ENCODE results near the gene COG5. TPM values are rescaled to one million over a fixed set of nuclear protein-coding genes. Genes with fewer than 3 reads are reported as not detected.

The COG5 gene
- total and polyA plus RNA-seq, 4 donors: 4.1 to 27.1 (median 8.4) TPM

- TF ChIP-seq CTCF (IDR thresholded peaks at IDR 0.05; ENCODE audit: low read depth, low read length, missing input control) (no peak), HNF4A (conservative IDR thresholded peaks at IDR 0.05) (no peak), FOXA1 (IDR thresholded peaks at IDR 0.05) (no peak)
Measured at GRCh38 chr7:107255602-107256001, 308.1 kb downstream of the COG5 start (continued).

- H3K36me3 ChIP-seq (ENCODE audit: control insufficient read depth in 4 of 4, insufficient read depth in 3 of 4, low read depth in 1 of 4, low read length in 3 of 4): peaks cover 0 to 3% (median 0%) of the 10 kb centered on the region in 4 donors
- TF ChIP-seq FOXA2 (IDR thresholded peaks at IDR 0.05) (no peak), SP1 (IDR thresholded peaks at IDR 0.05) (no peak), RXRA (IDR thresholded peaks at IDR 0.05) (no peak), HNF4A (conservative IDR thresholded peaks at IDR 0.05) (no peak), JUND (IDR thresholded peaks at IDR 0.05) (no peak), YY1 (IDR thresholded peaks at IDR 0.05) (no peak), CTCF (IDR thresholded peaks at IDR 0.05; ENCODE audit: low read depth, low read length, missing input control) (no peak), EGR1 (IDR thresholded peaks at IDR 0.05; ENCODE audit: low read depth in 2 of 2) (no peak), GABPA (IDR thresholded peaks at IDR 0.05 in 1 of 2, conservative IDR thresholded peaks at IDR 0.05 in 1 of 2) (no peak), HNF4G (IDR thresholded peaks at IDR 0.05) (no peak)
- TF ChIP-seq, protein P1, sequence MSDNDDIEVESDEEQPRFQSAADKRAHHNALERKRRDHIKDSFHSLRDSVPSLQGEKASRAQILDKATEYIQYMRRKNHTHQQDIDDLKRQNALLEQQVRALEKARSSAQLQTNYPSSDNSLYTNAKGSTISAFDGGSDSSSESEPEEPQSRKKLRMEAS (IDR thresholded peaks at IDR 0.05): no peak
- TF ChIP-seq, protein P2, sequence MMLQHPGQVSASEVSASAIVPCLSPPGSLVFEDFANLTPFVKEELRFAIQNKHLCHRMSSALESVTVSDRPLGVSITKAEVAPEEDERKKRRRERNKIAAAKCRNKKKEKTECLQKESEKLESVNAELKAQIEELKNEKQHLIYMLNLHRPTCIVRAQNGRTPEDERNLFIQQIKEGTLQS (IDR thresholded peaks at IDR 0.05): no peak
- TF ChIP-seq, protein P3, sequence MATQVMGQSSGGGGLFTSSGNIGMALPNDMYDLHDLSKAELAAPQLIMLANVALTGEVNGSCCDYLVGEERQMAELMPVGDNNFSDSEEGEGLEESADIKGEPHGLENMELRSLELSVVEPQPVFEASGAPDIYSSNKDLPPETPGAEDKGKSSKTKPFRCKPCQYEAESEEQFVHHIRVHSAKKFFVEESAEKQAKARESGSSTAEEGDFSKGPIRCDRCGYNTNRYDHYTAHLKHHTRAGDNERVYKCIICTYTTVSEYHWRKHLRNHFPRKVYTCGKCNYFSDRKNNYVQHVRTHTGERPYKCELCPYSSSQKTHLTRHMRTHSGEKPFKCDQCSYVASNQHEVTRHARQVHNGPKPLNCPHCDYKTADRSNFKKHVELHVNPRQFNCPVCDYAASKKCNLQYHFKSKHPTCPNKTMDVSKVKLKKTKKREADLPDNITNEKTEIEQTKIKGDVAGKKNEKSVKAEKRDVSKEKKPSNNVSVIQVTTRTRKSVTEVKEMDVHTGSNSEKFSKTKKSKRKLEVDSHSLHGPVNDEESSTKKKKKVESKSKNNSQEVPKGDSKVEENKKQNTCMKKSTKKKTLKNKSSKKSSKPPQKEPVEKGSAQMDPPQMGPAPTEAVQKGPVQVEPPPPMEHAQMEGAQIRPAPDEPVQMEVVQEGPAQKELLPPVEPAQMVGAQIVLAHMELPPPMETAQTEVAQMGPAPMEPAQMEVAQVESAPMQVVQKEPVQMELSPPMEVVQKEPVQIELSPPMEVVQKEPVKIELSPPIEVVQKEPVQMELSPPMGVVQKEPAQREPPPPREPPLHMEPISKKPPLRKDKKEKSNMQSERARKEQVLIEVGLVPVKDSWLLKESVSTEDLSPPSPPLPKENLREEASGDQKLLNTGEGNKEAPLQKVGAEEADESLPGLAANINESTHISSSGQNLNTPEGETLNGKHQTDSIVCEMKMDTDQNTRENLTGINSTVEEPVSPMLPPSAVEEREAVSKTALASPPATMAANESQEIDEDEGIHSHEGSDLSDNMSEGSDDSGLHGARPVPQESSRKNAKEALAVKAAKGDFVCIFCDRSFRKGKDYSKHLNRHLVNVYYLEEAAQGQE (IDR thresholded peaks at IDR 0.05): no peak
- no peak overlapping the region for H3K9ac ChIP-seq (ENCODE audit: low read depth in 1 of 2, low read length in 2 of 2)
- H3K27ac ChIP-seq (ENCODE audit: low read depth in 1 of 2, low read length in 2 of 2): no peak overlapping the region
- no peak overlapping the region for H3K4me3 ChIP-seq (ENCODE audit: low read depth in 1 of 3, low read length in 3 of 3)
- WGBS: 97% methylated on average over 5 of the region's 5 CpGs
- H3K27me3 ChIP-seq (ENCODE audit: control insufficient read depth in 4 of 4, insufficient read depth in 4 of 4, low read length in 3 of 4): no peaks in the 10 kb centered on the region
- DNase-seq (ENCODE audit: low spot score): no peak
- no peaks in the 10 kb centered on the region for H3K4me1 ChIP-seq (ENCODE audit: control insufficient read depth in 4 of 4, insufficient read depth in 4 of 4, low read length in 3 of 4)
- H3K9me3 ChIP-seq (ENCODE audit: control insufficient read depth in 4 of 4, low read length in 3 of 4): no peaks in the 10 kb centered on the region
Measured at GRCh38 chr7:107254398-107254985, 309.2 kb downstream of the COG5 start.
